Muscle layer of duodenum (tissue), 2 donors: ENCODE measurements around the gene TRIM41.
"Not testable (repeated sequence)": the region's sequence is repeated elsewhere in the genome, so short reads cannot be mapped to it uniquely, and the experiment has no call there.

Source experiments
- H3K27ac ChIP-seq: one replicate; pipeline ENCODE4 v1.7.0; 2013; ENCODE audit warnings: mild to moderate bottlenecking, low read length
- H3K27me3 ChIP-seq: one replicate; pipeline ENCODE4 v1.7.0; 2013; ENCODE audit warnings: low read depth, mild to moderate bottlenecking, control low read depth, low read length
- H3K36me3 ChIP-seq, 2 donors: one replicate each; pipeline ENCODE4 v1.7.0; 2013; ENCODE audit warnings: low read length in 2 of 2, control low read depth in 1 of 2, mild to moderate bottlenecking in 1 of 2; ENCODE audit not compliant: insufficient read depth in 2 of 2, control insufficient read depth in 1 of 2
- H3K4me1 ChIP-seq, 2 donors: one replicate each; pipeline ENCODE4 v1.7.0; 2013; ENCODE audit warnings: low read length in 2 of 2, mild to moderate bottlenecking in 2 of 2, control low read depth in 1 of 2, moderate library complexity in 1 of 2; ENCODE audit not compliant: insufficient read depth in 2 of 2, control insufficient read depth in 1 of 2
- H3K4me3 ChIP-seq, 2 donors: one replicate each; pipeline ENCODE4 v1.7.0; 2013; ENCODE audit warnings: low read length in 2 of 2, low read depth in 1 of 2, mild to moderate bottlenecking in 1 of 2
- H3K9me3 ChIP-seq, 2 donors: one replicate each; pipeline ENCODE4 v1.7.0; 2013; ENCODE audit warnings: low read length in 2 of 2, control low read depth in 1 of 2, mild to moderate bottlenecking in 1 of 2; ENCODE audit not compliant: control insufficient read depth in 1 of 2
- donor health status: healthy.

TRIM41 gene

GRCh38 chr5:181223058-181223728, at the start of gene TRIM41:
Gene TRIM41, plus strand, starts transcription at chr5:181223281. Its CDS starts 719 bp downstream, at chr5:181224000.
- Histone ChIP-seq H3K4me3 (peak within 1 kb of the TSS; percentile 67 to 86), H3K27ac (peak within 1 kb of the TSS; percentile 83), H3K4me1 (peaks cover 8 to 19% of the 10 kb centered on the region in 2 donors), H3K27me3 (no peaks in the 10 kb centered on the region), H3K9me3 (no peaks in the 10 kb centered on the region), H3K36me3 (no peaks in the 10 kb centered on the region)

- H3K27me3 ChIP-seq: peaks cover 50% of the 10 kb centered on the region
- no peaks in the 10 kb centered on the region for H3K9me3 ChIP-seq
- H3K27ac ChIP-seq: no peak overlapping the region
- H3K4me3 ChIP-seq: no peak overlapping the region
- no peaks in the 10 kb centered on the region for H3K36me3 ChIP-seq
- H3K4me1 ChIP-seq: peaks cover 0 to 18% of the 10 kb centered on the region in 2 donors
These were observed 49.4 kb upstream of the TRIM41 start for GRCh38 chr5:181173420-181174342.

- peaks cover 0 to 11% of the 10 kb centered on the region in 2 donors for H3K4me1 ChIP-seq
- no peaks in the 10 kb centered on the region for H3K36me3 ChIP-seq
- H3K4me3 ChIP-seq: no peak overlapping the region
- no peaks in the 10 kb centered on the region for H3K9me3 ChIP-seq
- no peak overlapping the region for H3K27ac ChIP-seq
- peaks cover 26% of the 10 kb centered on the region for H3K27me3 ChIP-seq
These were observed 46.7 kb upstream of the TRIM41 start for GRCh38 chr5:181176254-181176952.

- H3K9me3 ChIP-seq, H3K27ac ChIP-seq, H3K36me3 ChIP-seq, H3K4me3 ChIP-seq: not testable (repeated sequence)
- Histone ChIP-seq H3K4me1 (peaks cover 0 to 11% of the 10 kb centered on the region in 2 donors), H3K27me3 (peaks cover 17% of the 10 kb centered on the region)
These were observed 45.5 kb upstream of the TRIM41 start for GRCh38 chr5:181177559-181177958.

- Histone ChIP-seq H3K4me1 (no peaks in the 10 kb centered on the region), H3K4me3 (no peak overlapping the region), H3K9me3 (no peaks in the 10 kb centered on the region), H3K36me3 (no peaks in the 10 kb centered on the region), H3K27ac (no peak overlapping the region), H3K27me3 (no peaks in the 10 kb centered on the region)
These were observed 41.2 kb upstream of the TRIM41 start for GRCh38 chr5:181181650-181182565.

GRCh38 chr5:181182651-181183050, 40.4 kb upstream of the TRIM41 start:
- no peaks in the 10 kb centered on the region for H3K9me3 ChIP-seq
- no peaks in the 10 kb centered on the region for H3K27me3 ChIP-seq
- no peaks in the 10 kb centered on the region for H3K4me1 ChIP-seq
- no peak overlapping the region for H3K27ac ChIP-seq
- H3K36me3 ChIP-seq: no peaks in the 10 kb centered on the region
- no peak overlapping the region for H3K4me3 ChIP-seq

GRCh38 chr5:181184845-181185216, 38.2 kb upstream of the TRIM41 start:
- H3K27me3 ChIP-seq: no peaks in the 10 kb centered on the region
- H3K4me1 ChIP-seq: peaks cover 0 to 2% of the 10 kb centered on the region in 2 donors
- H3K4me3 ChIP-seq: peak overlapping the region in 1 of 2 donors; percentile 76
- H3K36me3 ChIP-seq: no peaks in the 10 kb centered on the region
- H3K9me3 ChIP-seq: no peaks in the 10 kb centered on the region
- H3K27ac ChIP-seq: no peak overlapping the region

- Histone ChIP-seq H3K27me3 (no peaks in the 10 kb centered on the region), H3K27ac (no peak overlapping the region), H3K9me3 (no peaks in the 10 kb centered on the region), H3K4me1 (peaks cover 0 to 5% of the 10 kb centered on the region in 2 donors), H3K36me3 (no peaks in the 10 kb centered on the region), H3K4me3 (no peak overlapping the region)
These were observed 37.5 kb upstream of the TRIM41 start for GRCh38 chr5:181185560-181185959.

GRCh38 chr5:181186022-181186421, 37.1 kb upstream of the TRIM41 start:
- peaks cover 0 to 5% of the 10 kb centered on the region in 2 donors for H3K4me1 ChIP-seq
- no peaks in the 10 kb centered on the region for H3K9me3 ChIP-seq
- no peak overlapping the region for H3K4me3 ChIP-seq
- no peaks in the 10 kb centered on the region for H3K36me3 ChIP-seq
- H3K27ac ChIP-seq: no peak overlapping the region
- H3K27me3 ChIP-seq: no peaks in the 10 kb centered on the region

- H3K36me3 ChIP-seq: no peaks in the 10 kb centered on the region
- H3K9me3 ChIP-seq: no peaks in the 10 kb centered on the region
- H3K27ac ChIP-seq: no peak overlapping the region
- H3K4me1 ChIP-seq: peaks cover 0 to 5% of the 10 kb centered on the region in 2 donors
- no peak overlapping the region for H3K4me3 ChIP-seq
- no peaks in the 10 kb centered on the region for H3K27me3 ChIP-seq
These were observed 36.0 kb upstream of the TRIM41 start for GRCh38 chr5:181186986-181187499.
